GM08714 (cell line): ENCODE measurements around the gene FZD4.
"Not testable (repeated sequence)": the region's sequence is repeated elsewhere in the genome, so short reads cannot be mapped to it uniquely, and the experiment has no call there.

ENCODE experiments used
- H3K4me3 ChIP-seq: fragments of 200-500 bp; sonication (Bioruptor generic); 2 replicates; pipeline ENCODE4 v1.5.1; 2014; ENCODE audit warnings: mild to moderate bottlenecking, low read length, inconsistent platforms
- ZNF274 ChIP-seq: IDR thresholded peaks from 2 replicates; pipeline ENCODE4 v1.6.1; 2012; ENCODE audit warnings: mild to moderate bottlenecking, low read depth, low read length

FZD4 gene

DNA sequence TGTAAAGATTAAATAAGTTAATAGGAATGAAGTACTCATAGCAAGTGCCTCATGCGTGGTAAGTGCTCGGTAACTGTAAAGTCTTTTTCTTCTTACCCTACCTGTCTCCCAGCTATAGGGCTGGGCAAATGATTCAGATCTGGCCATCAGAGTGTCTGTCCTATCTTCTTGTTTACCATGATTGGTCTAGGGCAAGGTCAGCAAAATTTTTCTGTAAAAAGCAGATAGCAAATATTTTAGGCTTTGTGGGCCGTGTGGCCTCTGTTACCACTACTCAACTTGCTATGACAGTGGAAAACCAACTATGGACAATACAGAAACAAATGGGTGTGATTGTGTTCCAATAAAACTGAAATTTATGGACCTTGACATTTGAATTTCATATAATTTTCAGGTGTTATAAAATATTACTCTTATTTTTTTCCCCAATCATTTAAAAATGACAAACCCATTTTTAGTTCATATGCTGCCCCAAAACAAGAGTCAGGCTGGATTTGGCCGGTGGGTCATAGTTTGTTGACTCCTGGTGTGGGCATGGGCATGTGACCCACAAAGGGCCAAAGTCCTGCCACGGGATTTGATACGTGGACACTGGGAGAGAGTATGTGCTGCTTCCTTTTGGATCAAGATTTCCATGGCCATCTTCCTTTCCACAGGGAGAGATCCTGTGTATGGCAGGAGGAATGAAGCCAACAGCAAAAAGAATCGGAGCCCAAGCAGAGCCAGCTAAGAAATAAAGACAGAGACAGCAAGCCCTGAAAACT is 26.8 kb upstream of the FZD4 start:
- TF ChIP-seq ZNF274: no peak
- H3K4me3 ChIP-seq: no peak overlapping the region

DNA sequence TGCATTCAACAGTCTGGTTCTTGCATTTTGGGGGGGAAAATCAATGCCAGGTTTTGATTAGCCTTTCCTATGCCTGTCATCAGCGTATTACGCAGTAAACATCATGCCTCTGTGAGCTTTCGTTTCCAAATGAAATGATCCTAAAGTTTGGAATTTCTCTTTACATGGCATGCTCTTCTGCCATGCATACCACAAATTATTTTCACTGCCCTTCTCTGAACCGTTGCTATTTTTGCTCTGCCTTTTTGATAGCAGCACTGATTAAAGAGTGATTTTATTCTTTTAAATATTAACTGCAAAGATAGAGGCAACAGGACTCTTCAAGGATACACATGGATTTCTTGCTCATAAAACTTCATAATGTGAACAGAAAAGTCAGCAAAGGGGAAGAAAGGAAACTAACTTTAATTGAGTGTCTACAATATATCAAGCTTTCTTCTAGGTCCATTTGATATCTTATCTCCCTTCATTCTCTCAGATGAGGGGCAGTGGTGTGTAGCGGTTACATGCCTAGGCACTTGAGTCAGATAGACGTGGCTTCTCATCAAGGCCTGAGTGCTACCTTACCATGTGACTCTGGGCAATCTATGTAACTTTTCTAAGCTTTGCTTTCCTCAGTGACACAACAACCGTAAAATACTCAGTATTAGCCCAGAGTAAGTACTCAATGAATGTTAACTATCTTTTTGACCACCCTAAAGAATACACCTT is 25.0 kb upstream of the FZD4 start:
- no peak for TF ChIP-seq ZNF274
- H3K4me3 ChIP-seq: no peak overlapping the region

DNA sequence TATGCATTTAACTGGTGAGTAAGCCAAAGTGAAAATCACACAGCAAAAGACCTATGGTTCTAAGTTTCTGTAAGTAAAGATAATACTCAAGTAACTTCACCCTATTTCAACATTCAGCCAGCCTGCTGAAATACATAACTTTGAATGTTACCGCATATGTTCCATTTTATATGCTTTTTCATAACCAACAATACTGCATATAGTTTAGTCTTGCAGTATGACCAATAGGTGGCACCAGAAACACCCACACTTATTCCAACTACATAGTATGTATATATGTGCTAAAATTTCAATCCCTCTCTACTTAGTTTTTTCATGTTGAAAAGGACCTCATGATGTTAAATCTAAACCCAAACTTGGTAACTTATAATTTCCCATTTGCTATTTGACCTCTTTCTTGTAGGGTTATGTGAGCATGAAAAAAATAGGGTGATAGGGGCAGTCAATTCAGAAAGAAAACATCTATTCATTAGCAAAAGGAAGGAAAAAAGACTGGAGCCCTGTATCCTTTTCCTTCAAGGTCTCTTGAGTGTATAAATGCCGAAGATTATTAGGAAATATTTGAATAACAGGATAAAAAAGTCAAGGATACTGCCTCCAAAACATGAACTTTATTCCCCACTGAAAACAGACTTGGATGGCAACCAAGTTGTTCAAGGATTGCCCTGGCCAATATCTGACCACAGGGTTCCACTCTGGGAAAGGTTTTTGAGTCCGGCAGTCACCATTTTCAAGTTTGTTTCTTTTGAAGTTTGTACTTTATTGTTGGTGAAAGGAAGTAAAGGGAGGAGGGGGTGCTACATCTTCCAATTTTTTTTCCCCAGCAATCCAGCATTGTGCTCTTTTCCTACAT is 23.8 kb upstream of the FZD4 start:
- no peak overlapping the region for H3K4me3 ChIP-seq

DNA sequence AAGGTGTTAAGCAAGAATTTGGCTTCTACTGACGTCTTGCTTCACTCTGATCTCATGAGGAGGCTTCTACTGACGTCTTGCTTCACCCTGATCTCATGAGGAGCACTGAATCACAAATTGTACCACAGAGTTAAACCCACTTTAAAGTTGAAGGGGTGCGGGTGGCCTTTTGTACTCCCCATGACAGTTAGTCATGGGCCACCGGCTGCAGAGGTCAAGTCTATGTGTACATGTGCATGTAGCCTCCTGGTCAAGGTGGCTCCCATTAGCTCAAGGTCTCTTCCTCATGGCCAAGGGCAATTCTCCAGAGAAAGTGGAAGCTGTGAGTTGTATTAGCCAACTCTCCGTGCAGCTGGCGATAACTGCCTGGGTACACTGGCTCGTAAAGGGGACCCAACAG is 23.1 kb upstream of the FZD4 start:
- TF ChIP-seq ZNF274: no peak
- H3K4me3 ChIP-seq: no peak overlapping the region

More for the DNA sequence above, 23.8 kb upstream of the FZD4 start:
- no peak for TF ChIP-seq ZNF274

DNA sequence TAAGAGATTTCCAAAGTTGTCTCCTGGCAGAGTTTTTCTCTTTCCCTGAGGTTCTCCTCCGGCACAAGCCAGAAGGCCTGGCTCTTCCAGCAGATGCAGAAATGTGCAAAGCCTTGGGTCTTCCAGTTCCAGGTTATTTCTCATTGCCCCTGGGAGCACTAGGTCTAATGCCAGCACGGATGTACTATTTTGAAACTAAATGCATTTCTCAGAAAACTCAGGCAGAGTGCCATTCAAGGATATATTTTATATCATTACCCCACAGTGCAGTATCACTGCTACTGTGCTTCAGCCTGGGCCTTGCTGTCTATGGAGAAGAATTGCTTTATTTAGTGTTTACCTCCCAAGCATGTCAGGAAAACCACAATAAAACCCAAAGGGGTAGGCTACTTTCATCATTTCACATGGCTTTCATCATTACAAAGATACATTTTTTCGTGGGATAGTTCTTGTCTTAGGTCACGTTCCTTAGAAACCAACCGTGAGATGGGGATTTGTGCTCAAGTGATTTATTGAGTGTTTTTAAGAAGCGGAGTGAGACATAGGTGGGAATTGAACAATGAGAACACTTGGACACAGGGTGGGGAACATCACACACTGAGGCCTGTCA is 22.4 kb upstream of the FZD4 start:
- H3K4me3 ChIP-seq: no peak overlapping the region
- no peak for TF ChIP-seq ZNF274

DNA sequence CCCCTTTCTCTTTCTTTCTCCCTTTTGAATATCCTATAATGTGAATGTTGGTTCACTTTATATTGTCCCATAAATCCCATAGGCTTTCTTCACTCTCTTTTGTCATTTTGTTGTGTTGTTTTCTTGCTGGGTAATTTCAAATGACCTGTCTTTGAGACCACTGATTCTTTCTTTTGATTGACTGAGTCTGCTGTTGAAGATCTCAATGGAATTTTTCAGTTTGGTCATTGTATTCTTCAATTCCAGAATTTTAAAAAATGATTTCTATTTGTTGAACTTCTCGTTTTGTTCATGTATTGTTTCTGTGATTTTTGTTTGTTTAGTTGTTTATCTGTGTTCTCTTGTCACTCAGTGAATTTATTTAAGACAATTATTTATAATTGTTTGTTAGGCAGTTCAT is 17.5 kb upstream of the FZD4 start:
- no peak overlapping the region for H3K4me3 ChIP-seq
- no peak for TF ChIP-seq ZNF274

DNA sequence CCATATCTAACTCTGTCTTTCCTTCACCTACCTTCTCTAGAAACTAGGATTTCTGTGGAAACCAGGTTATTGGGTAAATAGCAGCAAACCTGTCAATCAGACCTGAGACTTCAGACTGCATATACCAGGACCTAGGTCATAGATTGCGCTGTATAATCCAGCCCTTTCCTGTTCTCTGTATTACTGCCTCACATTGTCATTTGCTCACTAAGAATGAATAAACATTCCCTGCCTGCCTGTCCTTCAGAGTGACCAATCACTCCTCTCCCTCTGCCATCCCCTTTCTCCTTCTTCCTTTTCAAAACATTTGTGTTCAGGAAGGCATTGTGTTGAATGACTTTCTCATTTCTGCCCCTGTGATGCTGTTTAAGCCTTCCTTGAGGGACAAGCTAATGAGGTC is 14.1 kb upstream of the FZD4 start:
- no peak for TF ChIP-seq ZNF274
- H3K4me3 ChIP-seq: no peak overlapping the region

DNA sequence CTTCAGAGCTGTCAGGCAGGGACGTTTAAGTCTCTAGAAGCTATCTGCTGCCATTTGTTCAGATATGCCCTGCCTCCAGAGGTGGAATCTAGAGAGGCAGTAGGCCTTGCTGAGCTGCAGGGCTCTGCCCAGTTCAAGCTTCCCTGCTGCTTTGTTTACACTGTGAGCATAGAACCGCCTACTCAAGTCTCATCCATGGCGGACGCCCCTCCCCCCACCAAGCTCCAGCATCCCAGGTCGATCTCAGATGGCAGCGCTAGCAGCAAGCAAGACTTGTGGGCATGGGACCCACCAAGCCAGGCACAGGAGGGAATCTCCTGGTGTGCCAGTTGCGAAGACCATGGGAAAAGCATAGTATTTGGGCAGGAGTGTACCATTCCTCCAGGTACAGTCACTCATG is 12.4 kb upstream of the FZD4 start:
- not testable (repeated sequence) for H3K4me3 ChIP-seq

DNA sequence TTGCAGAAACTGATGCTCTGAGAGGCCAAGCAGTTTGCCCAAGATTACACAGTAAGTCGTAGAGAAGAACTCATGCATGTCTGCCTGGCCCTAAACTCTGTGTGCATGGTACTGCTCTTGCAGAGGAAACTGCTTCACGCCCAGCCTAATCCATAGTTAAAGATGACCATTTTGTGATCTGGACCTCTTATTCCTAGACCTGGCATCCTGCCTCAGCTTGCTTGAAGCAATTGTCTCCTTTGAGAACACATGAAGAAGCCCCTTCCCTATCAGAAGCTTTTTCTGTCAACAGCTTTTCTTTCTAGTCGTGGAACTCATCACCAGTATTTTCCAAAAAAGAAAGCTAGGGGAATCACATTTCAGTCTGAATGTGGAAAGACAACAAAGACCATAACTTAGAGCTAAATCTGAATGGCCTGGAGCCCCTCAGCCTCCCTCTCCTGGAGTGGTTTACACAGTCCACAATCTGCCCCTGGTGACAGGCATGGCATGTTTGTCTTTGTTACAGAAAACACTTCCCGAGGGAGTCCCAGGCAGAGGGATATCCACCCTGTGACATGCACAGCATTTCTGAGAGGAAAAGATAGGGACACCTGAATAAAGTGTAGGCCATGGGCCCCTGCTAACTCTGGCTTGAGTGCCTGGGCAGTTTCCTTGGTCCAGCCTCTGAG is 2.9 kb upstream of the FZD4 start:
- TF ChIP-seq ZNF274: no peak
- H3K4me3 ChIP-seq: no peak overlapping the region

DNA sequence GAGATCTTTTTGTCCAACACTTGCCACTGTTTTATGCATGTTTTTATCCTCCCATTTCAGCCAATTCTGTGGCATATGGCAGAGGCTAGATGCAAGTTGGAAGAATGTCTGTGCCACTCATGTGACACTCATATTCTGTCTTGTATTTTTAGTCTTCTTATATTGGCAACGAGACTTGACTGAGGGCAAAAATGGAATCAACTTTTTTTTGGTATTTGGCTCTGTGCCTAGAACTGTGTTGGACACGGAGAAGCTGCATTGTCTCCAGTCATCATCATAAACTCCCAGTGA is 1.7 kb upstream of the FZD4 start:
- TF ChIP-seq ZNF274: no peak
- no peak overlapping the region for H3K4me3 ChIP-seq

DNA sequence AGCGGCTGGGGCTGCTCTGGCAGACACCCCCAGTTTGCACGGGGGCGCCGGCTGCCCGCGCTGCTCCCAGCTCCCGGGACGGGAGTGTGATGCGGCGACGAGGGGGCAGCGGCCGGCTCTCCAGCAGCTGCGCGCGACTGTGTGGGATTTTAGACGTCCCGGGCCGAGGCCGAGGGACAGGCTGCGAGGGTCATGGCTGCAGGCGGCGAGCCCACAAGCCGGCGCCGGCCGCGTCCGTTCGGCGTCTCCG is 159 bp downstream of the FZD4 start:
- H3K4me3 ChIP-seq: peak overlapping the region; percentile 49; the same call in 1 of the 2 replicates
- TF ChIP-seq ZNF274: no peak

DNA sequence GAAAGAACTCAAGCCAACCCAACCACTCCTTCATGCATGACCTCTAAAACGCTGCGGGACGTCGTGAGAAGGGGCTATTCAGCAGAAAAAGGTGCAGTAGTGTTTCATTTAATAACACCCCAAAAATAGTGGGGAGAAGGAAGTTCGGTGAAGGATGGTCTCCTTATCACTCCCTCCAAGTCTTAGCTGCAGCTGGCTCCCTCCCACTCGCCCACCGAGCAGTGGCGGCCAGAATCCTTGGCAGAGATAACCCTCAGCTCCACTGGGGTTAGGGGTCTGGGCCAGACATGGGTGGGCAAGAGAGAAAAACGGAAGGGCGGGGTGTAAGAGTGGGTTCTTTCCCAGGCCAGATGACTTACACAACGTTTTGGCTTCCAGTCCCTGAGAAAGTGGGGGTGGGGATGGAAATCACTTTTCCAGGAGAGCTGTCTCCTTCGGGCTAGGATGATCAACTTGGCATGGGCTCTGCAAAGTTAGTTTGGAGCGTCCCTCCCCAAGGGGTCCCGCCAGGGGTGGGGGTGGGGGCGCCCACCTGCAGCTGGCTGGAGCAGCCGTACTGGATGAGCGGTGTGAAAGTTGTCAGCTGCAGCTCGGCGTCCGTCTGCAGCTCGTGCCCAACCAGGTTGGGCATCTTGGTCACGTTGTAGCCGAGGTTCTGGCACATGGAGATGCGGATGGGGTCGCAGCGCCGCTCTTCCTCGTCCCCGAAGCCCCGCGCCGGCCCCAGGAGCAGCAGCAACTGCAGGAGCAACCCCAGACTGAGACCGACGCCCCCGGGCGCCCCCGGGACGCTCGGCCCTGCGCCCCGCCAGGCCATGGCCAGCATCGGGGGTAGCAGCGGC is 705 bp downstream of the FZD4 start:
- H3K4me3 ChIP-seq: peak overlapping the region; percentile 49; the same call in 1 of the 2 replicates
- TF ChIP-seq ZNF274: no peak

DNA sequence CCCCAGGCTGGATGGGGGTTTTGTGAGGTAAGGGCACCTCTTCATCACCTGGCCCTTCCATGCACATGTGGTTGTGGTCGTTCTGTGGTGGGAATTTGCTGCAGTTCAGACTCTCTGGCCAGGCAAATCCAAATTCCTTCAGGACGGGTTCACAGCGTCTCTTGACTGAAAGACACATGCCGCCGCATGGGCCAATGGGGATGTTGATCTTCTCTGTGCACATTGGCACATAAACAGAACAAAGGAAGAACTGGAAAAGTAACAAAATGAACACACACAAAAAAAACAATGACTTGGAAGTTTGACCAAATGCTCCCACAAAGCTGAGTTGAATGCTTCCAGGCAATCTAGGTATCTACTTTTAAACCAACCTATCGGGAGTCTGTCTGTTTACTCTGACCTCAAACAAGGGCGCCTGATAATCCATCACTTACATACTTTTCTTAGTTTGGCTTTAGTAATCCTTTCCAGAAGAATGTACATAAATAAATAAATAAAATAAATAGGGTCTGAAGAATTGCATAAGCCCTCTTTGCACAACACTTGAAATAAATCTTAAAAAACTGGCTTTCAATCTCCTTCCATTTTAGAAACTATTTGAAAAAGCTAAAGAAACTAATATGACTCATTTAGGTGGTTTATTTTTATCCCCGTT is 2.8 kb downstream of the FZD4 start:
- no peak overlapping the region for H3K4me3 ChIP-seq
- TF ChIP-seq ZNF274: no peak

DNA sequence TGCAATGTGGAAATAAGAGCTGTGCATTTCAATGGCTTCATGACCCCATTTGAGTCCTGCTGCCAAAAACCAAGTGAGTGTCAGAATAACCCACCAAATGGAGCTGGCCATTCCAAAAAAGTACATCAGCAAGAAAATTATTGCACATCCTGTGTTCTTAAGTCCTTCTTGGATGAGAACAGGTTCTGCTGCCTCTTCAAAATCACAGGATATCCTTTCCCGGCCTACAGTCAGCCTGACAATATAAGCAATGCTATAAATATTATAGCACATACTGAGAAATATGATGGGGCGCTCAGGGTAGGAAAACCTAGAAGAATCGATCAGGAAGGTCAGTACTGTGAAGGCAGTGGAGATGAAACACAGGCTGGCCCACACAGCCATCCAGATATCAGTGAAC is 3.5 kb downstream of the FZD4 start:
- no peak overlapping the region for H3K4me3 ChIP-seq
- TF ChIP-seq ZNF274: no peak
